Superior temporal gyrus (tissue), 1 donor: ENCODE data around the gene CDH5.
"Not testable (repeated sequence)": the region's sequence is repeated elsewhere in the genome, so short reads cannot be mapped to it uniquely, and the experiment has no call there.

Experiments used
- DNase-seq: peaks from one replicate; pipeline ENCODE4 v3.0.0-alpha.2; 2016; ENCODE audit errors: extremely low spot score

CDH5 gene, protein sequence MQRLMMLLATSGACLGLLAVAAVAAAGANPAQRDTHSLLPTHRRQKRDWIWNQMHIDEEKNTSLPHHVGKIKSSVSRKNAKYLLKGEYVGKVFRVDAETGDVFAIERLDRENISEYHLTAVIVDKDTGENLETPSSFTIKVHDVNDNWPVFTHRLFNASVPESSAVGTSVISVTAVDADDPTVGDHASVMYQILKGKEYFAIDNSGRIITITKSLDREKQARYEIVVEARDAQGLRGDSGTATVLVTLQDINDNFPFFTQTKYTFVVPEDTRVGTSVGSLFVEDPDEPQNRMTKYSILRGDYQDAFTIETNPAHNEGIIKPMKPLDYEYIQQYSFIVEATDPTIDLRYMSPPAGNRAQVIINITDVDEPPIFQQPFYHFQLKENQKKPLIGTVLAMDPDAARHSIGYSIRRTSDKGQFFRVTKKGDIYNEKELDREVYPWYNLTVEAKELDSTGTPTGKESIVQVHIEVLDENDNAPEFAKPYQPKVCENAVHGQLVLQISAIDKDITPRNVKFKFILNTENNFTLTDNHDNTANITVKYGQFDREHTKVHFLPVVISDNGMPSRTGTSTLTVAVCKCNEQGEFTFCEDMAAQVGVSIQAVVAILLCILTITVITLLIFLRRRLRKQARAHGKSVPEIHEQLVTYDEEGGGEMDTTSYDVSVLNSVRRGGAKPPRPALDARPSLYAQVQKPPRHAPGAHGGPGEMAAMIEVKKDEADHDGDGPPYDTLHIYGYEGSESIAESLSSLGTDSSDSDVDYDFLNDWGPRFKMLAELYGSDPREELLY

GRCh38 chr16:66366433-66367299, at the start of gene CDH5:
CDH5 (plus strand) TSS chr16:66366691; CDS start chr16:66379338, 12,647 bp downstream.
- DNase-seq = no peak

DNA sequence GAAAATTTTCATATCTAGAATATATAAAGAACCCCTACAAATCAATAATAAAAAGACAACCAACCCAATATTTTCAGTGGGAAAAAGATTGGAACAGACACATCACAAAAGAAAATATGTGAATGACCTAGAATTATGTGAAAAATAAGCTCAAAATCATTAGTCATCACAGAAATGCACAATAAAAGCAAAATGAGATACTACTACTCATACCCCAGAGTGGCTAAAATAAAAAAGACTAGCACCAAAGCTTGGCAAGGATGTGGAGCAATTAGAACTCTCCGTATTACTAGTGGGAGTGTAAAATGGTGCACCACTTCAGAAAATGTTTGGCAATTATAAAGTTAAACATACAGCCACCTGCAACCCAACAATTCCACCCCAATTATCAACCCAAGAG, 48.0 kb upstream of the CDH5 start:
- DNase-seq = no peak

DNA sequence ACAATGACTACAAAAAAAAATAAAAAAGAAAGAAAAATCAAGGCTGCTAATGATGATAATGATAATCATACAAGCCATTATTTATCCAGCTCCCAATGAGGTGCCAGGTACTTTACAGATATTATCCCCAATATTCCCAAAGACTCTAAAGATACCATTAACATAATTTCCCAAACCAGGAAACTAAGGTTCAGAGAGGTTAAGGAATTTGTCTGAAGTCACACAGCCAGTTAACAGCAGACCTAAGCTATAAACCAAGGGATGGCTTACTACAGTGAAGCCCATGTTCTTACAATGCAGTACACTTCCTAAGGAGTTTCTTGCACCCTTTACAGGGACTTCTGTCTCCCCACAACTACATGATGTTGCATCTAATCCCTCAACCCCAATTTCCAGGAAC, 45.7 kb upstream of the CDH5 start:
- no peak for DNase-seq

DNA sequence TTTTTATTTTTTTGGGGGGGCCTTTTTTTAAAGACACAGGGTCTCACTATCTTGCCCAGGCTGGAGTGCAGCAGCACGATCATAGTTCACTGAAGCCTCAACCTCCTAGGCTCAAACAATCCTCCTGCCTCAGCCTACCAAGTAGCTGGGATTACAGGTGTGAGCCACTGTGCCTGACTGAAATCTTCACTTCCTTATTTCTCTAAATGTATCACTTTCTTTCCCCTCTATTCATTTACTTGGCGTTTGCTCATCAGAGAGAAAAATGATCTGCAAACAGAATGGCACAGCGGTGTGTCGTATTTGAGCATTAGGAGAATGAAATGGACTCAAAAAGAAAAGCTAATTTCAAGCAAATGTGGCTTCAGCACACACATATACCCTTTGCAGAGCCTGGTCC, 44.3 kb upstream of the CDH5 start:
- DNase-seq = no peak

DNA sequence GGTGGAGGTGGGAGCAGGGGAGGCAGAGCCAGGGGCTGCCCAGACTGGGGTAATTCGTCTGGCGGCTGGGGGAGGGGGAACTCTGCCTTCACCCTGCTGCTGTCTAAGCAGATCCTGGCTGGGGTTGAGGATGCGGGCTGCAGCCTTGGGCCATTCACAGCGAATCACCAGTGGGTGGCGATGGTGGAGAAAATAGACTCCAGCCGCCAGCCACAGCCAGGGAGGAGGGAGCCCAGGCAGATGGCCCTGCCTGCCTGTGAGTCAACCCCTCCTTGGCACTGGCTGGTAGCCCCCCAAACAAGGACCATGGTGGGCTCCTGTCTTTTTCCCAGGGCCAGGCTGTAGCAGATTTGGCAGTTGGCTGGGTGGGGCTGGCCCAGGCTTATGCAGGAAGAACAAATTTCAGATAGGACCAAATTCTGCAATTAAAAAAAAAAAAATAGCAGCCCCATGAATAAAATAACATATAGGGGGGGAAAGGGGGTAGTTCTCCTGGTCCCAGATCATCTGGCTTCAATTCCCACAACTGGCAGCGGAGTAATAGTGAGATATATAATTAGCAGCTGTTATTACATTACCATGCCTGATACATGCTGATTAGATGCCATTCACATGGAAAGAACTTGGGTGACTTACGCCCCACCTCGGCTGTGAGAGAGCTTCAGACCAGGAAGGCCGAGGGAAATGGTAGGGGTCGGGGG, 41.5 kb upstream of the CDH5 start:
- peak; percentile 80 for DNase-seq

GRCh38 chr16:66325717-66326376, 40.6 kb upstream of the CDH5 start:
- no peak for DNase-seq

GRCh38 chr16:66326991-66327513, 39.4 kb upstream of the CDH5 start:
- DNase-seq = peak; percentile 60

DNA sequence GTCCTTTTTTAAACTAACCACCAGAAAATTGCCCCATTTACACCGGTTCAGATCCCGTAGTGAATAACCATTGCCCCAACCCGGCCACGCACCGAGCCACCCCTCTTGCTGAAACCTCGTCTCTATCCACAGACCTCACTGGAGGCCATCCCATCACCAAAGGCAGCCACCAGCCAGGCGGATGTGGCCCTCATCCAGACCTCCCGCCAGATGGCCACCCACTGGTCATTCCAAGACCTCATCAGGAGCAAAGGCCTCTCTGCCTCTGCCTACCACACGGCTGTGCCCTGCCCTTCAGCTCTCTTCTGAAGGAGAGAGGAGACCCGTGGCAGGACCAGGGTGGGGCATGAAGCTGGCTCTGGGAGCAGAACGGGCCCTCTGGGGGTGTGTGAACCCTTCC, 38.2 kb upstream of the CDH5 start:
- DNase-seq = no peak

GRCh38 chr16:66331464-66331863, 35.0 kb upstream of the CDH5 start:
- not testable (repeated sequence) for DNase-seq

DNA sequence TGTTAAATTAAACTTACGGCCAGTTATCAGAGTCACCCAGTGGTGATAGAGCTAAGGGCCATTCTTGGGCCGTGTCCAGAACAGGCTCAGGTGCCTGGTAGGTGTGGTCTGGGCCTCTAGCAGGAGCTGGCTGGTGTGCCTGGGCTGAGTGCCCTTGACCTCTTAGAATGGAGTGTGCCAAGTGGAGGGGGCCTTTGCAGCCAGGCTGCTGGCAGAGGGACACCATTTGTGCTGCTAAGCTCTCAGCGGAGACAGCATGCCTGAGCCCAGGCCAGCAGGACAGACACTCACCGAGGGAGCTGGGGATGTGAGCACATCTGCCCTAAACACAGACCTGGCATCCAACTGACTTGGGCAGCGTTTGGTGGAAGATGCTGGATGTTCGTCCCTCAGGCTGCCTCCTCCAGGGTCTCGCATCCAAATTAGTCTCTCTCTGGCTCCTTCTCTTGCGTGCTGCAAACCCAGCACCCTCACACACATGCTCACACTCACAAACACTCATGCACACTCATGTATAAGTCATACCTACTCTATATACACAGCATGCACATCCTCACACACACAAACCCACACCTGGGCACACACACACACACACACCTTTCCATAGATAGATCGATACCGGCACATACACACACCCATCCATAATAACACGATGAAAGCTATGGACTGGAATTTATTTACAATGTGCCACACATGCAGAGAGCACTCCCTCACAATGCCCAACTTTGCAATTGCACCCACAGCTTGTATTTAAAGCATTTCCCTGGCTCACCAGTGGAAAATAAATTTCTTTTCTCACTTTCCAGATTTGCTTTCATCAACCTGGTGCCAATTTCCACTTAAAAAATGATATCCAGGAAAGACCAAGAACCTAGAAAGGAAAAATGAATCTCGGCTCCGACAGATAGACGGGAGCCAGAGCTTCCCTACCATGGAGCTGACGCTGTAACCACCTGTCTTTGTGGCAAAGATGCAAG, 33.6 kb upstream of the CDH5 start:
- no peak for DNase-seq

- peak; percentile 67 for DNase-seq
Measured at GRCh38 chr16:66334853-66335574, 31.5 kb upstream of the CDH5 start.

GRCh38 chr16:66335704-66336329, 30.7 kb upstream of the CDH5 start:
- DNase-seq = peak; percentile 91

- no peak for DNase-seq
Measured at GRCh38 chr16:66337463-66338188, 28.9 kb upstream of the CDH5 start.

GRCh38 chr16:66342294-66342900, 24.1 kb upstream of the CDH5 start:
- no peak for DNase-seq

GRCh38 chr16:66344533-66345145, 21.9 kb upstream of the CDH5 start:
- peak; percentile 92 for DNase-seq

DNA sequence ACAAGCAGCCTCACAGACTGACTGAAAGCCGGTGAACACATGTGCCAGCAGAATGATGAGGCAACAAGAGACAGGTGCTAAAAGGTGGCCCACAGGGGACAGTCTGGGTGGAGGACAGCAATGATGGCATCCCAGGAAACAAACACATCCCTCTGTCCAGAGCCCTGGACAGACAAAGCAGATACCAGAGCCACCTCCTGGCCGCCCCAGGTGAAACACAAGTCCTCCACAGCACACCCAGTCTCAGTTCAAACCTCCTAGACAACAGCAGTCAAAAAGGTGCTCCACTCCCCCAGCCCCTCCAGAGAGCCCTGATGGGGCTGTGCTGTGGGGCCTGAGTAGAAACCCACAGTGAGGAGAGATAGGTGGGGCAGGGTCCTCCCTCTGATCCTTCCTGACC, 20.3 kb upstream of the CDH5 start:
- no peak for DNase-seq

DNA sequence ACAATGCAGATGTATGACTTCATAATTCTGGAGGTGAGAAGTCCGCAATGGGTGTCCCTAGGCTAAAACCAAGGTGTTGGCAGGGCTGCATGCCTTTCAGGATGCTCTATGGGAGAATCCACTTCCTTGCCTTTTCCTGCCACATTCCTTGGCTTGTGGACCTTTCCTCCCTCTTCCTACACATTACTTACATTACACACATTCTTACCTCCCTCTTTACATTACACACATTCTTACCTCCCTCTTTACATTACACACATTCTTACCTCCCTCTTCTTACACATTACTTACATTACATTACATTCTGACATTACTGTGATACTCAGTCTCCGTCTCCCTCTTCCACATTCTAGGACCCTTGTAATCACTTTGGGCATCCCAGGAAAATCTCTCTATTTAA, 14.2 kb upstream of the CDH5 start:
- DNase-seq = no peak
